BLaER1 (cell line): Measurements from ENCODE around the gene TOP1.

ENCODE experiments used
- H3K27ac ChIP-seq: shearing (Covaris generic); formaldehyde crosslinking; 2 replicates; pipeline ENCODE4 v1.8.1; 2022
- H3K27me3 ChIP-seq: shearing (Covaris generic); formaldehyde crosslinking; 2 replicates; pipeline ENCODE4 v1.8.1; 2022
- H3K36me3 ChIP-seq: shearing (Covaris generic); formaldehyde crosslinking; 2 replicates; pipeline ENCODE4 v1.8.1; 2022
- H3K4me1 ChIP-seq: shearing (Covaris generic); formaldehyde crosslinking; 2 replicates; pipeline ENCODE4 v1.8.1; 2022
- H3K4me2 ChIP-seq: shearing (Covaris generic); formaldehyde crosslinking; 2 replicates; pipeline ENCODE4 v1.8.1; 2022
- H3K4me3 ChIP-seq: shearing (Covaris generic); formaldehyde crosslinking; 2 replicates; pipeline ENCODE4 v1.8.1; 2022
- H3K9ac ChIP-seq: shearing (Covaris generic); formaldehyde crosslinking; 2 replicates; pipeline ENCODE4 v1.8.1; 2022
- H3K9me3 ChIP-seq: shearing (Covaris generic); formaldehyde crosslinking; 2 replicates; pipeline ENCODE4 v1.8.1; 2022
- H4K20me1 ChIP-seq: shearing (Covaris generic); formaldehyde crosslinking; 2 replicates; pipeline ENCODE4 v1.8.1; 2022
- Cebpa-rat ChIP-seq: shearing (Covaris generic); IDR thresholded peaks from 2 replicates; pipeline ENCODE4 v1.8.1; 2022

The TOP1 gene

GRCh38 chr20:41014561-41015088 is 14.0 kb upstream of the TOP1 start:
- no peaks in the 10 kb centered on the region for H3K36me3 ChIP-seq
- no peaks in the 10 kb centered on the region for H3K27me3 ChIP-seq
- H4K20me1 ChIP-seq = no peaks in the 10 kb centered on the region
- H3K4me2 ChIP-seq = no peak overlapping the region
- no peak overlapping the region for H3K4me3 ChIP-seq
- H3K9me3 ChIP-seq = no peaks in the 10 kb centered on the region
- no peak overlapping the region for H3K27ac ChIP-seq
- H3K4me1 ChIP-seq = peaks cover 39% of the 10 kb centered on the region
- no peak overlapping the region for H3K9ac ChIP-seq
- TF ChIP-seq Cebpa-rat = no peak

GRCh38 chr20:41017448-41018042 is 11.1 kb upstream of the TOP1 start:
- peaks cover 10% of the 10 kb centered on the region for H3K4me1 ChIP-seq
- H3K36me3 ChIP-seq = no peaks in the 10 kb centered on the region
- no peaks in the 10 kb centered on the region for H3K27me3 ChIP-seq
- no peaks in the 10 kb centered on the region for H3K9me3 ChIP-seq
- H3K4me2 ChIP-seq = no peak overlapping the region
- no peak overlapping the region for H3K9ac ChIP-seq
- no peaks in the 10 kb centered on the region for H4K20me1 ChIP-seq
- no peak overlapping the region for H3K4me3 ChIP-seq
- TF ChIP-seq Cebpa-rat = no peak
- H3K27ac ChIP-seq = no peak overlapping the region

GRCh38 chr20:41018153-41018552 is 10.5 kb upstream of the TOP1 start:
- no peak for TF ChIP-seq Cebpa-rat
- no peaks in the 10 kb centered on the region for H4K20me1 ChIP-seq

GRCh38 chr20:41023549-41023948 is 5.1 kb upstream of the TOP1 start:
- TF ChIP-seq Cebpa-rat = no peak
- H3K9me3 ChIP-seq = no peaks in the 10 kb centered on the region
- H3K27me3 ChIP-seq = no peaks in the 10 kb centered on the region
- H3K4me2 ChIP-seq = no peak overlapping the region
- H3K4me3 ChIP-seq = no peak overlapping the region
- H3K36me3 ChIP-seq = no peaks in the 10 kb centered on the region
- H3K9ac ChIP-seq = no peak overlapping the region
- no peaks in the 10 kb centered on the region for H4K20me1 ChIP-seq
- H3K27ac ChIP-seq = no peak overlapping the region
- H3K4me1 ChIP-seq = peaks cover 11% of the 10 kb centered on the region

More at GRCh38 chr20:41018153-41018552, 10.5 kb upstream of the TOP1 start:
- Histone ChIP-seq H3K36me3 (no peaks in the 10 kb centered on the region), H3K27me3 (no peaks in the 10 kb centered on the region), H3K4me2 (no peak overlapping the region), H3K27ac (no peak overlapping the region), H3K9ac (no peak overlapping the region), H3K4me1 (peaks cover 4% of the 10 kb centered on the region), H3K9me3 (no peaks in the 10 kb centered on the region), H3K4me3 (no peak overlapping the region)

GRCh38 chr20:41027366-41027765 is 1.3 kb upstream of the TOP1 start:
- H3K4me2 ChIP-seq = peak overlapping the region; percentile 92
- H3K27ac ChIP-seq = peak overlapping the region; percentile 89; the same call in 1 of the 2 replicates
- H3K4me1 ChIP-seq = peaks cover 33% of the 10 kb centered on the region
- peaks cover 35% of the 10 kb centered on the region for H4K20me1 ChIP-seq
- no peaks in the 10 kb centered on the region for H3K9me3 ChIP-seq
- no peaks in the 10 kb centered on the region for H3K27me3 ChIP-seq
- H3K9ac ChIP-seq = peak overlapping the region; percentile 84
- H3K4me3 ChIP-seq = peak overlapping the region; percentile 99; the same call in 1 of the 2 replicates
- no peaks in the 10 kb centered on the region; the same call in 1 of the 2 replicates for H3K36me3 ChIP-seq
- TF ChIP-seq Cebpa-rat = no peak

- peaks cover 39% of the 10 kb centered on the region for H3K4me1 ChIP-seq
- peak overlapping the region; percentile 89 for H3K27ac ChIP-seq
Observed at GRCh38 chr20:41027872-41028358, 707 bp upstream of the TOP1 start.

GRCh38 chr20:41029150-41029901 is 704 bp downstream of the TOP1 start:
- Histone ChIP-seq H4K20me1 (peaks cover 55% of the 10 kb centered on the region), H3K4me3 (peak overlapping the region; percentile 99), H3K9ac (peak overlapping the region; percentile 99), H3K27ac (peak overlapping the region; percentile 100), H3K4me1 (peaks cover 51% of the 10 kb centered on the region), H3K27me3 (no peaks in the 10 kb centered on the region), H3K4me2 (peak overlapping the region; percentile 85), H3K36me3 (peaks cover 4% of the 10 kb centered on the region; the same call in 1 of the 2 replicates), H3K9me3 (no peaks in the 10 kb centered on the region)
- TF ChIP-seq Cebpa-rat = no peak

More at GRCh38 chr20:41027872-41028358, 707 bp upstream of the TOP1 start:
- Histone ChIP-seq H3K36me3 (no peaks in the 10 kb centered on the region; the same call in 1 of the 2 replicates), H3K9me3 (no peaks in the 10 kb centered on the region), H3K9ac (peak overlapping the region; percentile 84), H4K20me1 (peaks cover 40% of the 10 kb centered on the region), H3K27me3 (no peaks in the 10 kb centered on the region), H3K4me2 (peak overlapping the region; percentile 92), H3K4me3 (peak overlapping the region; percentile 99)
- TF ChIP-seq Cebpa-rat = no peak

GRCh38 chr20:41030061-41030460 is 1.4 kb downstream of the TOP1 start:
- peaks cover 12% of the 10 kb centered on the region for H3K36me3 ChIP-seq
- peaks cover 52% of the 10 kb centered on the region for H3K4me1 ChIP-seq
- H3K27ac ChIP-seq = peak overlapping the region; percentile 100
- no peak for TF ChIP-seq Cebpa-rat
- H4K20me1 ChIP-seq = peaks cover 62% of the 10 kb centered on the region
- H3K4me3 ChIP-seq = peak overlapping the region; percentile 99
- no peaks in the 10 kb centered on the region for H3K27me3 ChIP-seq
- H3K9me3 ChIP-seq = no peaks in the 10 kb centered on the region
- H3K4me2 ChIP-seq = peak overlapping the region; percentile 85
- peak overlapping the region; percentile 99 for H3K9ac ChIP-seq

- peak overlapping the region; percentile 99 for H3K4me3 ChIP-seq
- H3K9me3 ChIP-seq = no peaks in the 10 kb centered on the region
- peak overlapping the region; percentile 85 for H3K4me2 ChIP-seq
- no peak for TF ChIP-seq Cebpa-rat
- H3K27me3 ChIP-seq = no peaks in the 10 kb centered on the region
- H3K27ac ChIP-seq = no peak overlapping the region
- peaks cover 52% of the 10 kb centered on the region for H3K4me1 ChIP-seq
- peak overlapping the region; percentile 99 for H3K9ac ChIP-seq
- H3K36me3 ChIP-seq = peaks cover 18% of the 10 kb centered on the region
- peaks cover 68% of the 10 kb centered on the region for H4K20me1 ChIP-seq
Observed at GRCh38 chr20:41030531-41031242, 2.1 kb downstream of the TOP1 start.
